Left colon (tissue), 2 donors: Measurements from ENCODE around the gene TNFRSF14. TPM values are rescaled to one million over a fixed set of nuclear protein-coding genes. Genes with fewer than 3 reads are reported as not detected.
"Not testable (repeated sequence)": the region's sequence is repeated elsewhere in the genome, so short reads cannot be mapped to it uniquely, and the experiment has no call there.

Experiments used
- ATAC-seq: fragments of 200-7000 bp; cut with Tn5 transposase; one replicate; pipeline ENCODE4 v1.9.1; 2020; ENCODE audit warnings: mild to moderate bottlenecking, moderate library complexity
- DNase-seq, 2 donors: peaks; one replicate each; pipeline ENCODE4 v3.0.0-alpha.2; 2020
- intact Hi-C, 2 donors: fragments of 100-400 bp; cut with DNase I in 1 of 2; cut with micrococcal nuclease in 1 of 2; formaldehyde crosslinking; loops; one replicate each; pipeline versions ENCODE4 v1.11.2 to v1.14.0; 2022; cut with DNase I, micrococcal nuclease
- total RNA-seq, 2 donors: library from RNA; stranded (reverse); fragmentation: NEBNext Ultra II Directional; extraction: Animal tissue kit (Norgen Biotek cat#: 25700); gene quantifications; one replicate each; pipeline ENCODE4 v1.2.1, GENCODE V29; 2021
- donor health status: DM: no; HTN: no; CAD: no.
- donor health status: DM: yes; HTN: yes; CAD: no.

Gene TNFRSF14
- total RNA-seq, 2 donors from 2014 or later, result 142 to 178 TPM

- intact Hi-C loops, result loop anchor here in 1 of 2 donors (2.0 kb wide), 1 partner anchor 133 kb away; no protein-coding TSS in a partner anchor
- peak; percentile 13 for ATAC-seq
- DNase-seq, result peak in 1 of 2 donors; percentile 74
These were observed 8.7 kb upstream of the TNFRSF14 start for GRCh38 chr1:2547210-2548067.

- ATAC-seq, result peak; percentile 53
- peak; percentile 91 to 93 for DNase-seq
- intact Hi-C loops, result loop anchor here in 1 of 2 donors (2.0 kb wide), 1 partner anchor 133 kb away; no protein-coding TSS in a partner anchor
These were observed 8.0 kb upstream of the TNFRSF14 start for GRCh38 chr1:2548068-2548589.

GRCh38 chr1:2549367-2550029 is 6.7 kb upstream of the TNFRSF14 start:
- DNase-seq, ATAC-seq: not testable (repeated sequence)
- intact Hi-C loops, result loop anchor here in 1 of 2 donors (2.0 kb wide), 1 partner anchor 135 kb away; no protein-coding TSS in a partner anchor

DNA sequence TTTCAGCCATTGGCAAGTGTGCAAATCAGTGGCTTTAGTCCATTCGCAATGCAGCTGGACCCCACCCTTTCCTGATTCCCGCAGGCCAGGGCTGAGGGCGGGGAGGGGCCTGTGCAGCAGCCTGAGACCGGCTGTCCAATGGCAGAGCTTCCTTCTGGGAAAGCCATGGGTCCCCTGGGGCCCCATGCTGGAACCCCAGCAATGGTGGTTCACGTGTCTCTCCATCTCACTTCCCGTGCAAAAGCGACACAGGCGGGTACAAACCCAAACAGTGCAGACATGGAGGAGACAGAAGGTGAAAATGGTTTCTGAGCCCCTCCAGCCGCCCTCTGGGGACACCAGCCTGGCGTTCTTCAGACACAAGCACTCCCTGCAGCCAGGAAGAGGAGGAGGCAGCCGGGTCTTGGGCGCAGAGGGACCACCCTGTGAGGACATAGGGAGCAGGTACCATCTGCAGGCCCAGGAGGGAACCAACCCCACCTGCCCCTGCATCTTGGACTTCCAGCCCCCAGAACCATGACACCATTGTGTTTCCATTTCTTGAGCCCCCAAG is 5.8 kb upstream of the TNFRSF14 start:
- ATAC-seq, result peak; percentile 7
- intact Hi-C loops, DNase-seq: not testable (repeated sequence)

- DNase-seq, ATAC-seq, intact Hi-C loops: not testable (repeated sequence)
These were observed 4.6 kb upstream of the TNFRSF14 start for GRCh38 chr1:2551544-2551943.

- intact Hi-C loops, result no loop called here
- DNase-seq (no peak), ATAC-seq (no peak)
These were observed 4.0 kb upstream of the TNFRSF14 start for GRCh38 chr1:2552189-2552588.

- DNase-seq, intact Hi-C loops, ATAC-seq: not testable (repeated sequence)
These were observed 3.1 kb upstream of the TNFRSF14 start for GRCh38 chr1:2553076-2553475.

DNA sequence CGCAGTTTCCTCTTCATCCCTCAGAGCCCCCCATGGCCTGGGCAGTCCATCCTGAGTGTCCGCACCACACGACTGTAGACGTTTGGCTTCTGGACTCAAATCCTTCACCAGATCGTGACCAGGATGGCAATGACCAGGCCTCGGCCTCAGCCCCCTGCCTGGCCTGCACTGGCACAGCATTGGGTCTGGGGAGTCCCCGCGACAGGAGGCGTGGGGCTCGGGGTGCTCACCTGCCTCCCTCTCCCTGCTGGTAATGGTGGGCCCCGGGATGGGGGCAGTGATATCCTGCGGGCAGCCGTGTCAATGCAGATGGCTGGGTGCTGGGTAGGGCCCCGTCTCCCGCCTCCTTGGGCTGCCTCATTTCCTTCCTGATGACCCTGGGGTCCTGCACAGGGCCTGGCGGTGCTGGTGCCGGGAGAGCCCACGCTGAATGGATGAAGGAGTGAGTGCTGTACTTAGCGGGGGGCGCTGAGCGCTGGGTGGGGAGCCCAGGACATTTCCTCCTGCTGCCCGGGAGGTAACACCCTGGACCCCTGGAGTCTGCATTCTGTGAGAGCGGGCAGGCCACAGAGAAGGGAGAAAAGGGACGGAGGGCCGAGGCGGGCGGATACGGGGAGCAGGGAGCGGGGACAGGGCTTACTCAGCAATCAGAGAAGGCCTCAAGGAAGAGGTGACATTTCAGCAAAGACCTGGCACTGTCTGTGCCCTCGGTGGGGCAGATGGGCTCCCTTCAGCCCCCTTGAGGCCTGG is 2.1 kb upstream of the TNFRSF14 start:
- intact Hi-C loops, result no loop called here
- DNase-seq, result no peak
- no peak for ATAC-seq

- ATAC-seq, result peak; percentile 7
- intact Hi-C loops, result no loop called here
- peak in 1 of 2 donors; percentile 64 for DNase-seq
These were observed 1.4 kb upstream of the TNFRSF14 start for GRCh38 chr1:2554621-2555387.

DNA sequence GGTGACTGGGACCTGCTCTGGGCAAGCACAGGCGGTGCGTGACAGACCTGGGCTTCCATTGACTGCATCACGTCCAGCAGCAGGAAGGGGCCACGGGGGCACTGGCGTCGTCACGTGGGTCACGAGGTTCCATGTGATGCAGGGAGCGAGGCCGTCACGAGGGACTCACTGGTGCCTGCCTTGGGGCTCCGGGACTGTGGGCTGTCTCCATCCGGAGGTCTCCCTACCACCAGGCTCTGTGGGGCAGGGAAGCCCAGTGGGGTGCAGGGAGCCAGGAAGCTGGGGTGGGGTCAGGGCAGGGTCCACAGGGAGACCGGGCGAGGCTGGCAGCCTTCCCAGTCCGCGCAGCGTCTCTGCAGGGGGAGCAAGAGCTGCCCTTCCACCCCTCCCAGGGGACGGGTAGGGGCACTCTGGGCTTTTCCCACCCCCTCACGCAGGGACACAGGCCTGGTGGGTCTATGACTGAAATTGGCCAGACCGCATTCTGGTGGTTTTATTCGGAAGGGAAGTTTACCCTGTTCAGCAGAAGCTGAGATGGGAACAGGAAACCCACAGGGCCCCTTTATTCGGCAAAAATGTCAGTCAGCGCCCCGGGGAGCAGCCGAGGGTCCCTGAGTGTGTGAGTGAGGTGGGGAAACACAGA is 416 bp upstream of the TNFRSF14 start:
- ATAC-seq (peak; percentile 61), DNase-seq (peak; percentile 91 to 92)
- intact Hi-C loops, result no loop called here

GRCh38 chr1:2556678-2557481 is 709 bp downstream of the TNFRSF14 start:
- intact Hi-C loops, result no loop called here
- DNase-seq, result peak; percentile 82 to 84
- peak; percentile 66 for ATAC-seq

DNA sequence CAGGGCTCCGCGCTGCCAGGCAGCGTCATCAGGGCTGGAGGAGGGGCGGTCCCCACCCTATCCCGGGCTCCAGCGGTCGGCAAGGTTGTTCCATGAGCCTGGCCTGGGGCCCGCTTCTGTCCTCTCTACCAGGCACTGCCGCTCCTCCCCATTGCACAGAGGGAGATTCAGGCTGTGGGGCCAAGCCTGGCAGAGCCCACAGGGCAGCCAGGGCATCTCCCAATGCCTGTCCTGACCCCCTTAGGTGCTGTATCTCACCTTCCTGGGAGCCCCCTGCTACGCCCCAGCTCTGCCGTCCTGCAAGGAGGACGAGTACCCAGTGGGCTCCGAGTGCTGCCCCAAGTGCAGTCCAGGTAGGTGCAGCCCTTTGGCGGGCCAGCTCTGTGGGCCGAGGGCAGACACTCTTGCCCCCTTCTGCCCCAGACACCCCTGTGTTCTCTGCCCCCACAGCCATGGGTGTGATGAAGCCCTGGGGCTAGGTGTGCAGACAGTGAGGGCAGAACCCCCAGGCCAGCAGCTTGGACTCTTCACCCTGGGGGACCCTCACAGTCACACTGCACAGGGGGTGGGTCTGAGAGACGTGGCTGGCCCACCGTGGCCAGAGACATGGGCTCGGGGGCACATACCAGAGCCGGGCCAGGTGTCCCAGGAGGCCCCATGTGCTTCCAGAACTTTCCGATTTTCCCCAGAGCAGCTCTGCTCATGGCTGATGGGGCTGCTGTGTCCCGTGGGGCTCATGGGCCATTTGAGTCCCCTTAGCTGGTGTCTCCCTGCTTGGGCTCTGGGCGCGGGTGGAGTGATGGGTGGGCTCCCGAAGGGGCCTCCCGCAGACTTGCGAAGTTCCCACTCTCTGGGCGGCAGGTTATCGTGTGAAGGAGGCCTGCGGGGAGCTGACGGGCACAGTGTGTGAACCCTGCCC is 1.6 kb downstream of the TNFRSF14 start:
- DNase-seq (peak; percentile 78 to 86), ATAC-seq (peak; percentile 59)
- intact Hi-C loops, result no loop called here

- ATAC-seq (no peak), DNase-seq (no peak)
- intact Hi-C loops, result no loop called here
These were observed 2.2 kb downstream of the TNFRSF14 start for GRCh38 chr1:2558420-2558819.

- ATAC-seq (no peak), DNase-seq (no peak)
- intact Hi-C loops, result no loop called here
These were observed 2.7 kb downstream of the TNFRSF14 start for GRCh38 chr1:2558861-2559260.

- DNase-seq, result no peak
- ATAC-seq, result no peak
- intact Hi-C loops, result no loop called here
These were observed 3.5 kb downstream of the TNFRSF14 start for GRCh38 chr1:2559509-2560298.
